GM20000 (cell line): ENCODE measurements around the gene TRIM49D1.
"Not testable (repeated sequence)": the region's sequence is repeated elsewhere in the genome, so short reads cannot be mapped to it uniquely, and the experiment has no call there.

Experiments
- DNase-seq: peaks from one replicate; pipeline ENCODE4 v3.0.0; 2012; ENCODE audit warnings: low spot score
- CTCF ChIP-seq: IDR thresholded peaks from 2 replicates; pipeline ENCODE4 v1.5.1; 2012; ENCODE audit warnings: mild to moderate bottlenecking, control low read depth; ENCODE audit errors: extremely low read depth, missing control alignments

The TRIM49D1 gene, protein sequence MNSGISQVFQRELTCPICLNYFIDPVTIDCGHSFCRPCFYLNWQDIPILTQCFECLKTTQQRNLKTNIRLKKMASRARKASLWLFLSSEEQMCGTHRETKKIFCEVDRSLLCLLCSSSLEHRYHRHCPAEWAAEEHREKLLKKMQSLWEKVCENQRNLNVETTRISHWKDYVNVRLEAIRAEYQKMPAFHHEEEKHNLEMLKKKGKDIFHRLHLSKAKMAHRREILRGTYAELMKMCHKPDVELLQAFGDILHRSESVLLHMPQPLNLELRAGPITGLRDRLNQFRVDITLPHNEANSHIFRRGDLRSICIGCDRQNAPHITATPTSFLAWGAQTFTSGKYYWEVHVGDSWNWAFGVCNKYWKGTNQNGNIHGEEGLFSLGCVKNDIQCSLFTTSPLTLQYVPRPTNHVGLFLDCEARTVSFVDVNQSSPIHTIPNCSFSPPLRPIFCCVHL

DNA sequence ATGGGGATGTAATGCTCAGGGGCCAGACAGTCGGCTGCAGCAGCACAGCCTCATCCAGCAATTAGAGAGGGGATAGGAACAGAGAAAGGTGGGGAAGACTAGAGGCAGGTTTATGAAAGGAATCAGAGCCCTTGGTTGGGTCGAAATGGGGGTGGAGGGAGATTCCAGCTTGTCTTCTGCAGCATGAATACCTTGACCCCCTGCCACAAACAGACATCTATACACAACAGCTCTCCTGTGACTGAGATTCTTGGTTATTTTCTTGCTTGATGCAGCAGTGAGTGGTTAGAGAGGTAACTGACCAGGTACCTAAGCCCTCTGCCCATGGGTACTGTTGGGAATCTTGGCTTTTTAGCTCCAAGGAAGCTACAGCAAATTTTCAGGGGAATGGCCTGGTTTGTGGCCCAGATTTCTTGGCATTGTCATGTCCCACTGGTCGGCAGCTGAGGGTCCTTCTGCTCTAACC lies at the start of gene TRIM49D1:
TSS of gene TRIM49D1 (minus strand) at position 51 of the 466 bp plus-strand sequence. CDS start 4,535 bp downstream, outside the sequence.
- no peak for DNase-seq
- no peak for TF ChIP-seq CTCF

DNA sequence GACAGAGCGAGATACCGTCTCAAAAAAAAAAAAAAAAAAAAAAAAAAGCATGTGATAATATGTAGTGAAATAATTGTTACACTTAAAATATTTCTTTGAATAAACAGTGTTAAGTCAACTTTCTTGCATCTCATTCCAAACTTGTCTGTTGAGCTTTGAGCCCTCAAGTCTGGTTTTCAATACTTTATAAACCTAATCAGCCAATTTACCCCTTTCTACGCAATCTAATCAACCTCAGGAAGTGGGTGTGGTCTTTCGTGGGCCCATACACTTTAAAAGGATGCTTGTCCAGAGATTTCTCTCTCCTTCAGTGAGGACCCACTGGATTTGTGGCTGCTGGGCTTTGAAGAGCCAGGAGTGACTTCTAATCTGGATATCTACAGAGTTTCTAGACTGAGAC lies 43.7 kb upstream of the TRIM49D1 start, which contains the start of gene TRIM64:
TSS of gene TRIM64 (plus strand) at position 301 of the 400 bp plus-strand sequence. CDS start 2,467 bp downstream, outside the sequence.
- not testable (repeated sequence) for DNase-seq

DNA sequence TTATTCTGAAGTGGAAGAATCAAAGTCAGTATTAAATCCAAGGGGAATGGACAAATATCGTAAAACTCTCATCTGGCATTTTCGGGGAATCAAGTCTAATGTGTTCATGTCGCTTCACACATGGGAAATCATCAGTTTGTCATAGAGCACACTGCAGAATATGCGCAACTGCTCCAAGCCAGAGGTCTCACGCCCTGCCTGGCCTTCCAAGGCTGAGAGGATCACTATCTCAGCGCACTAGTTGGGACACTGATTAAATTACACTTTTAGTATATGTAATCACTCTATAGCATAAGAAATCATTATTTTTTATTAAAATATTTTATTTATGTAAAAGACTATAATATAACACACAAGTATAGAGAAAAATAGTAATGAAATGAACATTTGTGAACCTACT lies 38.8 kb upstream of the TRIM49D1 start:
- DNase-seq = not testable (repeated sequence)

DNA sequence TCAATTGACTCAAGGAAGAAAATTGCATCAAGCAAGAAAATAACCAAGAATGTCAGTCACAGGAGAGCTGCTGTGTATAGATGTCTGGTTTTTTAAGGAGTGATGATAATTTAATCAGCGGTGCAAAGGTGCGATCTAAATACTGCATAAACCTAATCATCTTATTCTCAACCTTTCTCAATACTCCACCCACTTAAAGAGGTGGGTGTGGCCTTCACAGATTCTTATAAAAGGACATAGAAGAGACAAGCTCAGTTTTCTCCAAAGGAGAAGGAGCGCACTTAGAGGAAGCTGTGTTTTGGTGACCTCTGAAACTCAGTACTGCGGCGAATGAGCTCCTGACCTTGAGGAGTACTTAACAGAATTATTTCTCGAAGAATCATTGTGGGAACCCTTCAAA lies 1.7 kb upstream of the TRIM49D1 start, which contains the start of gene TRIM49D2:
TSS of gene TRIM49D2 (plus strand) at position 301 of the 400 bp plus-strand sequence. CDS start 2,698 bp downstream, outside the sequence.
- not testable (repeated sequence) for DNase-seq

DNA sequence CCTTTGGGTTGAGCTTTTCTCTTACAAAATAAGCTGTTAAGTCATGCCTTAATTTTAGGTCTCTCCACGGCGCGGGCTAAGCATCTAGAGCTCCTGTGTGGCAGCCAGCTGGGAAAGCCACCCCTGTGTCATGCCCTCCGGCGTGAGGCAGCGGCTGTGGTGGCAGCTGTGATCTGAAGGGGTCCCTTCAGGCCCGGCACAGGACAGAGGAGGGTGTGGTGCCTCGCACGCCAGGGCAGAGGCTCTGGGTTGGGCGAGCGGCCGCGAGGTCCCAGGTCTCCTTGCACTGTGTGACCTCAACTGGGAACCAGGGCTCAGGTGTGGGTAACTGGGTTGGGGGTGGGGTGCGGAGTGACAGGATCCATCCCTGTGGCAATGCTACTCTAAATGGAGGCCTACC lies 21.2 kb downstream of the TRIM49D1 start:
- DNase-seq = not testable (repeated sequence)

DNA sequence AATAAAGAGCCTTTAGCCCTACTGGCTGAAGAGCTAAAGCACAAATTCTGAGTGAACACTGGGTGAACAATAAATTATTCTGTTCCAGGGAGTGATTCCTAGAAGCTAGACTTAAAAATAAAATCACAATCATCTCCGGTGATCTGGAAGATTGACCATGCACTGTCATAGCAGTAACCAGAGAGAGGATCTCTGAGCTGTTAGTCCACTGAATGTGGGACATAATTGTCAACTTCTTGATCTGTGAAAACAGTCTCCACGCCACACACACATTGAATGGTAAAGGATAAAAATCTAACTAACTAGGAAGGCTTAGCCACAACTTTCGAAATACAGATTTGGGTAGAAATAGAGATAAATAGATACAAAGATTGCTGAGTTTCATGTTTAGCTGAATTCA lies 28.8 kb downstream of the TRIM49D1 start:
- not testable (repeated sequence) for DNase-seq

GRCh38 chr11:89877511-89877910 lies 44.5 kb downstream of the TRIM49D1 start:
- DNase-seq = not testable (repeated sequence)

- not testable (repeated sequence) for DNase-seq
Observed at GRCh38 chr11:89872588-89872987, 49.5 kb downstream of the TRIM49D1 start.

GRCh38 chr11:89865223-89865622 lies 56.8 kb downstream of the TRIM49D1 start:
- DNase-seq = not testable (repeated sequence)

GRCh38 chr11:89863906-89864704 lies 57.9 kb downstream of the TRIM49D1 start:
- DNase-seq = not testable (repeated sequence)
